Measurements from ENCODE around the gene TXNL4B. TPM values are rescaled to one million over a fixed set of nuclear protein-coding genes. Genes with fewer than 3 reads are reported as not detected.

The TXNL4B gene
- total and polyA plus RNA-seq, 3 donors from 2014 or later, result 30.9 to 41.1 (median 37.9) TPM

DNA sequence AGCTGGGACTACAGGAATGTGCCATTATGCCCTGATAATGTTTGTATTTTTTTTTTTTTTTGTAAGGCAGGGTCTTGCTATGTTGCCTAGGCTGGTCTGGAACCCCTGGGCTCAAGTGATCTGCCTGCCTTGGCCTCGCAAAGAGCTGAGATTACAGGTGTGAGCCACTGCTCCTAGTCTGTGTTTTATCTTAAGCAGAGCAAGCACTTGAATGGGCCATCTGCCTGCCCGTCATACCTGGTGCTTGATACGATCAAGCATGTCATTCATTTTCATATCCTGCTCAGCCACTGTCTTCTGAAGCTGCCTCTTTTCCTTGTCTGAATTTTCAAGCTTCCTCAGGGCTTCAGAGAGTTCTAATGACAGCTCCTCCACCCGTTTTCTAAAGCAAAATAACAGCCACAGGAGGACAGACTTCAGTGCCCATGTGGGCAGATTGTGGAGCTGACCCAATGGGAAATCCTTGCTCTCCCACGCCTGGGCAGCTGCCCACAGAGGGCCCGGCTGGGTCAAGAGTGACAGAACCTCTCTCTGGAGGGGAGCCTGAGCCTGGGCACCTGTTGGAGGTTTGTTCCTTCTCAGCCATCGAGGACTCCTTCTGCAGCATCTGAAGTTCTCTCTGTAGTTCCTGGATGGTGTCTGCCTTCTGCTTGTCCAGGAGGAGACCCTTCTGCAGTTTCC lies 36.7 kb upstream of the TXNL4B start:
- H3K4me3 ChIP-seq, result no peak overlapping the region
- no peak for TF ChIP-seq POLR2A (IDR thresholded peaks at IDR 0.05)
- TF ChIP-seq, protein P1, sequence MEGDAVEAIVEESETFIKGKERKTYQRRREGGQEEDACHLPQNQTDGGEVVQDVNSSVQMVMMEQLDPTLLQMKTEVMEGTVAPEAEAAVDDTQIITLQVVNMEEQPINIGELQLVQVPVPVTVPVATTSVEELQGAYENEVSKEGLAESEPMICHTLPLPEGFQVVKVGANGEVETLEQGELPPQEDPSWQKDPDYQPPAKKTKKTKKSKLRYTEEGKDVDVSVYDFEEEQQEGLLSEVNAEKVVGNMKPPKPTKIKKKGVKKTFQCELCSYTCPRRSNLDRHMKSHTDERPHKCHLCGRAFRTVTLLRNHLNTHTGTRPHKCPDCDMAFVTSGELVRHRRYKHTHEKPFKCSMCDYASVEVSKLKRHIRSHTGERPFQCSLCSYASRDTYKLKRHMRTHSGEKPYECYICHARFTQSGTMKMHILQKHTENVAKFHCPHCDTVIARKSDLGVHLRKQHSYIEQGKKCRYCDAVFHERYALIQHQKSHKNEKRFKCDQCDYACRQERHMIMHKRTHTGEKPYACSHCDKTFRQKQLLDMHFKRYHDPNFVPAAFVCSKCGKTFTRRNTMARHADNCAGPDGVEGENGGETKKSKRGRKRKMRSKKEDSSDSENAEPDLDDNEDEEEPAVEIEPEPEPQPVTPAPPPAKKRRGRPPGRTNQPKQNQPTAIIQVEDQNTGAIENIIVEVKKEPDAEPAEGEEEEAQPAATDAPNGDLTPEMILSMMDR (IDR thresholded peaks at IDR 0.05), result no peak
- H3K9me3 ChIP-seq, result no peaks in the 10 kb centered on the region
- DNase-seq, result peak; percentile 65
- 65 to 76% methylated on average over 7 of the region's 7 CpGs for WGBS, 2 donors
- H3K36me3 ChIP-seq (ENCODE audit: low read depth, missing control alignments), result no peaks in the 10 kb centered on the region
- intact Hi-C loops (cut with DNase I; ENCODE audit: low total_unique reads), result no loop called here
- H3K27me3 ChIP-seq, result no peaks in the 10 kb centered on the region
- H3K4me1 ChIP-seq, result peaks cover 6% of the 10 kb centered on the region
- peak overlapping the region in 1 of 2 donors; percentile 28 for H3K27ac ChIP-seq

DNA sequence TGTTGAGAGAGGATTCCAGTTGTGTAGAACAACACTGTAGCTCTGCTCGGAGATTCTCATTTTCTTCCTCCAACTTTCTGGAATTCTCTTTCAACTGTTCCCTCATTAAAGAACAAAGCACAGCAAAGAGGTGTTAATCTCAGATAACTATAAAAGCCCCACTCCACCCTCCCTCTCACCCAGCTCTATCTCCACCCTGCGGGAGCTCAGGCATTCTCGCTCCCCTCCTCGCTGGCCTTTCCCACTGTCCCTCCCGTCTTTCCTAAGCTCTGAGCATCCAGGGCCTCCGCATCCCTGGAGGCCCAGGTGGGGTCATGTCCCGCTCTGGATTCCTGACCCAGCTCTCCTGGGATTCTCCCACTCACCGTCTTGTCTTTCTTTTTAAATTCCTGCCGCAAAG lies 35.3 kb upstream of the TXNL4B start:
- peaks cover 8% of the 10 kb centered on the region for H3K4me1 ChIP-seq
- TF ChIP-seq, protein P1 (IDR thresholded peaks at IDR 0.05), result no peak
- no peak for TF ChIP-seq POLR2A (IDR thresholded peaks at IDR 0.05)
- intact Hi-C loops (cut with DNase I; ENCODE audit: low total_unique reads), result no loop called here
- H3K27me3 ChIP-seq, result no peaks in the 10 kb centered on the region
- 65 to 76% methylated on average over 9 of the region's 9 CpGs for WGBS, 2 donors
- H3K9me3 ChIP-seq, result no peaks in the 10 kb centered on the region
- H3K4me3 ChIP-seq, result no peak overlapping the region
- H3K27ac ChIP-seq, result no peak overlapping the region
- H3K36me3 ChIP-seq (ENCODE audit: low read depth, missing control alignments), result no peaks in the 10 kb centered on the region
- DNase-seq, result no peak

DNA sequence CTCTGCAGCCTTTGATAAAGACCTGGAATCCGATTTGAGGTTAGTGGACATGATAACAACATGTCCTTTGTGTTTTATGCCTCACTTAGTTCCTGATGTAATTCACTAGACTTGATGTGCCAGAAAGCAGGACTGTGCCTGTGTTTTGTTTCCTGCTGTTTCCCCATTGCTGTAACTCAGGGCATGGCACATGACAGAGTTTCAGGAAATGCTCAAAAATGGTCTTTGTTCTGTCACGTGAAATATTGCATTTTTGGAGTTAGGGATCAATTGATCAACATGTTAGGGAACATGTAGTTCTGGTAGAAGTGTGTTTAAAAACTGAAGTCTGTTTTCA lies 33.0 kb upstream of the TXNL4B start:
- Histone ChIP-seq H3K4me3 (no peak overlapping the region), H3K36me3 (ENCODE audit: low read depth, missing control alignments) (no peaks in the 10 kb centered on the region), H3K4me1 (peaks cover 8% of the 10 kb centered on the region), H3K27me3 (no peaks in the 10 kb centered on the region), H3K27ac (no peak overlapping the region), H3K9me3 (no peaks in the 10 kb centered on the region)
- 57 to 61% methylated on average over 2 of the region's 2 CpGs for WGBS, 2 donors
- no peak for TF ChIP-seq POLR2A (IDR thresholded peaks at IDR 0.05)
- TF ChIP-seq, protein P1 (IDR thresholded peaks at IDR 0.05), result no peak
- no peak for DNase-seq
- intact Hi-C loops (cut with DNase I; ENCODE audit: low total_unique reads), result no loop called here

DNA sequence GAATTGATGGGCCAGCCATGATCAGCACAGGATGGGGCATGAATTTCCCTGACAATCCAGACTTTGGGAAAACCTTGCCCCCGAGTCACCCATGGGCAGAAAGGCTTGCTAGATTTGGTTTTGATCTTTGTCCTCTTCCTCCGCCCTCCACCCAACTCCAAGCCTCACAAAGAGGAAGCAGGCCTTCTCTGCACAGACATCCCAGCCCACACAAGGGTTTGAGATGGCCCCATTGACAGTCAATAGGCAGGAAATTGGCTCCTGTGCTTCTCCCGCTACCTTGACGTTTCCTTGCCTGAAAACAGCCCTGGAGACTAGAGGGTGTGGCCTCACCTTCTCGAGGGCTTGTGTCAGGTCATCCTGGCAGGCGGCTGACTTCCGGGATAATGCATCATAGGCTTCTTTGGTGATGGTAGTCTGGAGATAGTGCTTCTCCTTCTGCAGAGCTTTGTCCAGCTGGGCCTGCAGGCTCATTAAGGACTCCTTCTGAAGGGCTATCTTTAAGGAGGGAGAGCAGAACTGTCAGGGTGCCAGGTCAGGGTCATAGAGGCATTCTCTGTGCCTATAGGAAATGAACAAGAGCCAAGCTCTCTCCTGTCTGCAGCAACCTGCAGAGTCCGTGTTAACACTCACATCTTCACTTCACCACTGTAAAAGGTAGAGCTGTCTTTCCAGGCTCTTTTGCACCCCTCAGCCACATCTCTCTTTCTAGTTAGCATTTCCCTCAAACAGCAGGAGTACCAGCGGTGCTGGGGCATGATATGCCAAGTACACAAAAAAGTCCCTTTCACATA lies 32.4 kb upstream of the TXNL4B start:
- WGBS, 2 donors, result 71 to 75% methylated on average over 9 of the region's 9 CpGs
- H3K27me3 ChIP-seq, result no peaks in the 10 kb centered on the region
- intact Hi-C loops (cut with DNase I; ENCODE audit: low total_unique reads), result no loop called here
- no peaks in the 10 kb centered on the region for H3K36me3 ChIP-seq (ENCODE audit: low read depth, missing control alignments)
- H3K27ac ChIP-seq, result peak overlapping the region in 1 of 2 donors; percentile 36
- H3K4me3 ChIP-seq, result no peak overlapping the region
- TF ChIP-seq POLR2A (IDR thresholded peaks at IDR 0.05), result no peak
- TF ChIP-seq, protein P1 (IDR thresholded peaks at IDR 0.05), result no peak
- peaks cover 8% of the 10 kb centered on the region for H3K4me1 ChIP-seq
- H3K9me3 ChIP-seq, result no peaks in the 10 kb centered on the region
- DNase-seq, result no peak

Data from testis (tissue), 3 donors.